Suprapubic skin (tissue), 4 donors: ENCODE data around the gene RAB5IF.

Experiments used
- EP300 ChIP-seq: sonication (generic); formaldehyde crosslinking; IDR thresholded peaks from one replicate; pipeline ENCODE4 v1.6.1; 2017; ENCODE audit warnings: antibody characterized with exemption
- POLR2A ChIP-seq, 2 donors: fragments of 450-650 bp; IDR thresholded peaks; one replicate each; pipeline ENCODE4 v1.6.1; 2017; ENCODE audit warnings: antibody characterized with exemption in 2 of 2, mild to moderate bottlenecking in 2 of 2, moderate library complexity in 2 of 2
- POLR2AphosphoS5 ChIP-seq, 3 donors: sonication (generic); formaldehyde crosslinking; IDR thresholded peaks; one replicate each; pipeline ENCODE4 v1.6.1; 2017; ENCODE audit warnings: antibody characterized with exemption in 3 of 3
- TF ChIP-seq, protein P1 (sequence below), 2 donors: fragments of 200-600 bp in 1 of 2; fragments of 450-650 bp in 1 of 2; sonication (generic) in 1 of 2; IDR thresholded peaks; one replicate each; pipeline ENCODE4 v1.5.1; 2016 to 2019; ENCODE audit warnings: antibody characterized with exemption in 2 of 2, mild to moderate bottlenecking in 1 of 2, moderate library complexity in 1 of 2

DNA sequence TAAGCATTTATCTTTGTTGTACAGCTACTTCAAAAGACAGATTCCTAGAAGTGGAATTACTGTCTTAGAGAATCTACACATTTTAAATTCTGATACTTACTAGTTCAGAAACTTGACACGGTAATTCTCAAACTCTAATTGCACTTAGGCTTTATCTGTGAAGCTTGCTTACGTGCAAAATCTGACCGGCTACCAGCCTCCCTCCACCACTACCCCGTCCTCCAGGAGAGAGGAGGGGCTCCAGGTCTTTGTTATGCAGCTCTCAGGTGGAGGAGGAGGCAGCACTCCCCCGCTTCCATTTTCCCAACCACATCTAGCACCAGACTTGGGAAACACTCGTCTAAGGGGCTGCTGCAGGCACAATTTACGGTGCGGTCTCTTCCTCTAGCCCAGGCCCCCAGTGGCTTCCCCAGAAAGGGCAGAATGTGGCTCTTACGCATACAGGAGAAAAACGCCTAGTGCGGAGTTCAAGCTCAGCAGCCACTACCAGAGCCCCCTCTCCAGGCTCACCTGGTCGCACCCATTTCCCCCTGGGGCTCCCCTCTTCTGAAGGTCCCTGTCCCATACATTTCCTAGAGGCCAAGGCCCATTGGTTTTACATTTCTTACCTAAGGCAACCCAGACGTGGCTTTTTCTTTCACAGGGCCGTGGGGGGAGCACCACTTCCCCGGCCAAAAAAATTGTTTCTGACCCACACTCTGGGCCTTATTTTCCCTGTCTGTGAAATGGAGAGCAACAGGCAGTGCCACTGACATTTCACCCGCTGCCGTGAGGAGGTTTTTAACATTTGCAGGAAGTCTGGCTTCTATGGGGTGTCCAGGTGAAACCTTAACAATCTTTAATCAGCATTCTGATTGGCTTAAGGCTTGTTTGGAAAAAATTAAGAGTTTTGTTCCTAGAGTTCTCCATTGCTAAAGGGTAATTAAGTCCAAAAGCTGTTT, 33.7 kb upstream of the RAB5IF start:
- TF ChIP-seq, protein P1, sequence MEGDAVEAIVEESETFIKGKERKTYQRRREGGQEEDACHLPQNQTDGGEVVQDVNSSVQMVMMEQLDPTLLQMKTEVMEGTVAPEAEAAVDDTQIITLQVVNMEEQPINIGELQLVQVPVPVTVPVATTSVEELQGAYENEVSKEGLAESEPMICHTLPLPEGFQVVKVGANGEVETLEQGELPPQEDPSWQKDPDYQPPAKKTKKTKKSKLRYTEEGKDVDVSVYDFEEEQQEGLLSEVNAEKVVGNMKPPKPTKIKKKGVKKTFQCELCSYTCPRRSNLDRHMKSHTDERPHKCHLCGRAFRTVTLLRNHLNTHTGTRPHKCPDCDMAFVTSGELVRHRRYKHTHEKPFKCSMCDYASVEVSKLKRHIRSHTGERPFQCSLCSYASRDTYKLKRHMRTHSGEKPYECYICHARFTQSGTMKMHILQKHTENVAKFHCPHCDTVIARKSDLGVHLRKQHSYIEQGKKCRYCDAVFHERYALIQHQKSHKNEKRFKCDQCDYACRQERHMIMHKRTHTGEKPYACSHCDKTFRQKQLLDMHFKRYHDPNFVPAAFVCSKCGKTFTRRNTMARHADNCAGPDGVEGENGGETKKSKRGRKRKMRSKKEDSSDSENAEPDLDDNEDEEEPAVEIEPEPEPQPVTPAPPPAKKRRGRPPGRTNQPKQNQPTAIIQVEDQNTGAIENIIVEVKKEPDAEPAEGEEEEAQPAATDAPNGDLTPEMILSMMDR (IDR thresholded peaks at IDR 0.05): no peak
- TF ChIP-seq POLR2A (IDR thresholded peaks at IDR 0.05): no peak
- no peak for TF ChIP-seq POLR2AphosphoS5 (IDR thresholded peaks at IDR 0.05)
- no peak for TF ChIP-seq EP300
